Stimulated activated CD8-positive, alpha-beta memory T cell treated with anti-CD3 and anti-CD28 coated beads, Interleukin-4, amount 100 ng/mL, for 1 hour (primary cell): Measurements from ENCODE around the gene SPOCK1.

Source experiments
- DNase-seq, 2 donors: peaks; one replicate each; pipeline ENCODE4 v3.0.0-alpha.2; 2020; ENCODE audit warnings: low read depth in 2 of 2, low spot score in 1 of 2

The SPOCK1 gene

GRCh38 chr5:137231540-137231939 is 267.6 kb downstream of the SPOCK1 start:
- DNase-seq, result no peak

GRCh38 chr5:137228816-137229215 is 270.3 kb downstream of the SPOCK1 start:
- no peak for DNase-seq

- DNase-seq, result no peak
These were observed 273.0 kb downstream of the SPOCK1 start for GRCh38 chr5:137226081-137226480.

GRCh38 chr5:137223324-137224295 is 275.5 kb downstream of the SPOCK1 start:
- DNase-seq, result no peak

GRCh38 chr5:137221943-137222342 is 277.2 kb downstream of the SPOCK1 start:
- DNase-seq, result no peak

- DNase-seq, result no peak
These were observed 278.6 kb downstream of the SPOCK1 start for GRCh38 chr5:137220523-137220927.

GRCh38 chr5:137218896-137219295 is 280.2 kb downstream of the SPOCK1 start:
- no peak for DNase-seq

- no peak for DNase-seq
These were observed 280.7 kb downstream of the SPOCK1 start for GRCh38 chr5:137218471-137218870.

GRCh38 chr5:137217599-137218200 is 281.4 kb downstream of the SPOCK1 start:
- DNase-seq, result no peak

- no peak for DNase-seq
These were observed 282.0 kb downstream of the SPOCK1 start for GRCh38 chr5:137216976-137217598.

- DNase-seq, result no peak
These were observed 283.3 kb downstream of the SPOCK1 start for GRCh38 chr5:137215780-137216179.

GRCh38 chr5:137215261-137215660 is 283.9 kb downstream of the SPOCK1 start:
- no peak for DNase-seq

GRCh38 chr5:137214446-137215189 is 284.5 kb downstream of the SPOCK1 start:
- DNase-seq, result no peak

GRCh38 chr5:137212471-137212870 is 286.7 kb downstream of the SPOCK1 start:
- no peak for DNase-seq

GRCh38 chr5:137209232-137209809 is 289.8 kb downstream of the SPOCK1 start:
- no peak for DNase-seq

- DNase-seq, result no peak
These were observed 291.9 kb downstream of the SPOCK1 start for GRCh38 chr5:137207023-137207760.

- DNase-seq, result no peak
These were observed 293.0 kb downstream of the SPOCK1 start for GRCh38 chr5:137206030-137206715.

- DNase-seq, result no peak
These were observed 293.7 kb downstream of the SPOCK1 start for GRCh38 chr5:137205231-137206027.
